ENCODE measurements around the gene CHST11.

GRCh38 chr12:104680491-104680890 lies 223.7 kb downstream of the CHST11 start:
- TF ChIP-seq CTCF (conservative IDR thresholded peaks at IDR 0.05 in 1 of 2, IDR thresholded peaks at IDR 0.05 in 1 of 2; ENCODE audit: extremely low read depth in 1 of 2, insufficient read depth in 1 of 2, low read depth in 1 of 2, low read length in 2 of 2) (no peak), EZH2 (IDR thresholded peaks at IDR 0.05; ENCODE audit: borderline replicate concordance, low read length) (no peak)
